ENCODE data around the gene CAMSAP1. TPM values are rescaled to one million over a fixed set of nuclear protein-coding genes. Genes with fewer than 3 reads are reported as not detected.

The CAMSAP1 gene
- total RNA-seq, 1 experiment from 2014 or later, result 16.6 TPM

DNA sequence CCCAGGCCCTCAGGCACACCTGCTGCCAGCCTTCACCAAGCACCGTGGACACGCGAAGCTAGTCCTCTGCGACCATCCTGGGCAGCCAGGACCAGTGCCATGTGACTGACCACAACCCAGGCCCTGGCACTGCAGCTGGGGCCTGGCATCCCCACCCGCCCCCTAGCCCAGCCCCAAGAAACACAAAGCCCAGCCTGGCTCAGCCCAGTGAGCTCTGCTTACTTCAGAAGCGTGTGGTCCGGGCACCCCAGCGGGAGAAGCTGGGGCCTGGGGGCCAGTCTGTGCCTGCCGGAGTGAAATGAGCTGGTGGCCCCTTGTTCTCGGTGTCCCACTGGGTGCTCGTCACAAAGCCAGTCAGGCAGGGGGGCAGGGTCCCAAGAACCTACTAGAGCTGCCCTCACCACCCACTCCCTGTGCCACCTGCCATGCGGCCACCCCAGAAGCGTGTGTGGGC is 117.5 kb downstream of the CAMSAP1 start:
- no peak for DNase-seq (ENCODE audit: low read depth in 1 of 2, low spot score in 2 of 2)
- peaks cover 42% of the 10 kb centered on the region for H3K27me3 ChIP-seq (replicated peaks)
- no peaks in the 10 kb centered on the region for H3K36me3 ChIP-seq
- H3K9me3 ChIP-seq (replicated peaks), result no peaks in the 10 kb centered on the region
- H3K4me3 ChIP-seq, result no peak overlapping the region
- H3K27ac ChIP-seq, result no peak overlapping the region
- H3K4me1 ChIP-seq (replicated peaks), result no peaks in the 10 kb centered on the region

DNA sequence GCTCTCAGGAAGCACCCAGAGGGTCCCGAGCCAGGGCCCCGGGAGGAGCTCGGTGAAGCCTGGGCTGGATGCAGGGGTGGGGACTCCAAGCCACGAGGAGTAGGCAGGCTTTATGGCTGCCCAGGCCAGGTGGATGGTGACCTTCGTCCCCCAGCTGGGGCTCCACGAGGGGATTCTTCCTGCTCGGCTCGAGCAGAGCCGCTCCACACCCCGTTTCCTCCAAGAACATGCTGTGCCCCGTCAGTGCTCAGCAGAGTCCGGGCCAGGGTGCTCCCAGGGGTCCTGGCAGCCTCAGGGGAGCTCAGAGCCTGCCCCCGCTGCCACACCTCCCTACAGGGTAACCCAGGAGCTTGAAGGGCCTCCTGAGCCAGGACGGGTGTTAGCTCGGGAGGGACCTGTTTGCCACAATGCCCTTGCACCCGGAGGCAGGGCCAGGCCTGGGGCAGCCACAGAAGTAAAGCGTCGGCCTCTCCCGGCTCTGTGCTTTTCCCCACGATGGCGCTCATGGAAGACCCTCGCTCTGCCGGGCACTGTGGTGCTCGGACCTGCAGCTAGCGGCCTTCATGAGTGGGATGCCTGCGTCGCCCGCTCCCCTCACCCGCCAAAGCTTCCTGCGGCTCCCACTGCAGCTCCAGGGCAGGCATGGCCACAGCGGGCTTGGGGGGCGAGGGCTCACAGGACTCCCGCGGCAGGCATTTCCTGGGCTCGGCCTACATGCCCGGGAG is 118.6 kb downstream of the CAMSAP1 start:
- Histone ChIP-seq H3K36me3 (no peaks in the 10 kb centered on the region), H3K27me3 (replicated peaks) (peaks cover 42% of the 10 kb centered on the region), H3K4me1 (replicated peaks) (no peaks in the 10 kb centered on the region), H3K9me3 (replicated peaks) (no peaks in the 10 kb centered on the region), H3K27ac (no peak overlapping the region), H3K4me3 (no peak overlapping the region)
- no peak for DNase-seq (ENCODE audit: low read depth in 1 of 2, low spot score in 2 of 2)

DNA sequence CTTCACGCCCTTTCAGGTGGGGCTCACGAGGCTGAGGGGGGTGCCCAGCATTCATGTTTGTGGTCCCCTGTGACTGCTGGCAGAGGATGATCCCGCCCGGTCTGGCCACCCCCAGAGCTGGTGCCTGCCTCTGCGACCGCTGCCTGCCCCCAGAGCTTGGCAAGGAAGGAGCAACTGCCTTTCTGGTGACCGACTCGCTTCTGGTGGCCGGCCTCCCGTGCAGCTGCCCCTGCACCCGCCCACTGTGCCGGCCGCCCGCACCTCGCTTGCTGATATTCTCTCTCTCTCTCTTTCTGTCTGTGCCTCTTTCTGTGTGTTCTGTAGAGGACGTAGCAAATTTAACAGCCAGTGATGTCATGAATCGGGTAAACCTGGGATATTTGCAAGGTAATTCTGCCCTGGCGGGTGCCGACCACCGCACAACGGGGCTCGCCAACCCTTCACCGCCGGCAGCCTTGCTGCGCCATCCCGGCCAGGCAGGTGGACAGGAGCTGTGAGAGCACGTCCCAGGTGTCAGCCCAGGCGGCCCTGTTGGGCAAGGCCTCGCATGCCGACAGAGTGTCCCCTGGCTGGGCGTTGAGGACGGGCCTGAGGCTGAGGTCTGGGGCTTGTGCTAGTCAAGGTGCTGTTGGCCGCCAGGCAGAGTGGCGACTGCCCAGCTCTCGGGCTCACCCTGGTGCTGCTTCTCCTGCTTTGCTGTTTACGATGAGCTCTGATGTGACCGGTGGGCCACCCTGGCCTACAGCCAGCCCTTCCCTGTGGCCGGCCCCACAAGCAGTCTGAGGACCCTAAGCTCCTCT is 119.4 kb downstream of the CAMSAP1 start:
- H3K9me3 ChIP-seq (replicated peaks), result no peaks in the 10 kb centered on the region
- H3K36me3 ChIP-seq, result no peaks in the 10 kb centered on the region
- H3K27ac ChIP-seq, result no peak overlapping the region
- no peak overlapping the region for H3K4me3 ChIP-seq
- DNase-seq (ENCODE audit: low read depth in 1 of 2, low spot score in 2 of 2), result no peak
- peaks cover 41% of the 10 kb centered on the region for H3K27me3 ChIP-seq (replicated peaks)
- H3K4me1 ChIP-seq (replicated peaks), result no peaks in the 10 kb centered on the region

DNA sequence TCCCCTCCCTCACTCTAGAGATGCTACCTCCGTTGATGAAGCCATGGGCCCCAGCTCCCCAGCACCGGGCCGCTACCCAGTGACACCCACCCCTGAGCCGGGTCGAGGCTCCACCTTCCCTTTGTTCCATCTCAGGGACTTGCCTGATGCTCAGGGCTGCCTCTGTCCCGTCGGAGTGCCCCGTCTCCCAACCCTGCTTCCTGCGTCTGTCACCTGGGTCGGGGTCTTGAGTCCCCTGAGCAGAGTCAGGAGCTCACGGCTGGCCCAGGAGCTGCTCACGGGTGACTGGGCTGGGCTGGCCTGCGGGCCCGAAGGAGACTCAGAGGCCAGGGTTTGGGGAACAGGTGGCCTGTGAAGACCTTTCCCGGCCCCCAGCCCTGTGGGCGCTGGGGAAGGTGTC is 120.0 kb downstream of the CAMSAP1 start:
- Histone ChIP-seq H3K27ac (no peak overlapping the region), H3K36me3 (no peaks in the 10 kb centered on the region), H3K9me3 (replicated peaks) (no peaks in the 10 kb centered on the region), H3K4me1 (replicated peaks) (no peaks in the 10 kb centered on the region), H3K4me3 (no peak overlapping the region), H3K27me3 (replicated peaks) (peaks cover 41% of the 10 kb centered on the region)
- no peak for DNase-seq (ENCODE audit: low read depth in 1 of 2, low spot score in 2 of 2)

DNA sequence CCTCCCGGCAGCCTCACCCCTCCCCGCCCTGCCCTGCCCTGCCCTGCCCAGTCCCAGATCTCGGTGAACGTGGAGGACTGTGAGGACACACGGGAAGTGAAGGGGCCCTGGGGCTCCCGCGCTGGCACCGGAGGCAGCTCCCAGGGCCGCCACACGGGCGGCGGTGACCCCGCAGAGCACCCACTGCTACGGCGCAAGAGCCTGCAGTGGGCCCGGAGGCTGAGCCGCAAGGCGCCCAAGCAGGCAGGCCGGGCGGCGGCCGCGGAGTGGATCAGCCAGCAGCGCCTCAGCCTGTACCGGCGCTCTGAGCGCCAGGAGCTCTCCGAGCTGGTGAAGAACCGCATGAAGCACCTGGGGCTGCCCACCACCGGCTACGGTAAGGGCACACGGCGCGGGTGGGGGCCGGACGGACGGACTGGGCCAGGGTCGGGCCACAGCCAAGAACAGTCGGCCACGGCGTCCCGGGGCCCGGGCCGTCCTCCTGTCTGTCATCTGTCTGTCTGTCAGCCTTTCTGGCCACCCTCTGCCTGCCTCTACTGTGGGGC is 121.1 kb downstream of the CAMSAP1 start:
- DNase-seq (ENCODE audit: low read depth in 1 of 2, low spot score in 2 of 2), result no peak
- H3K27ac ChIP-seq, result no peak overlapping the region
- no peaks in the 10 kb centered on the region for H3K36me3 ChIP-seq
- H3K4me1 ChIP-seq (replicated peaks), result no peaks in the 10 kb centered on the region
- no peak overlapping the region for H3K4me3 ChIP-seq
- no peaks in the 10 kb centered on the region for H3K9me3 ChIP-seq (replicated peaks)
- peaks cover 41% of the 10 kb centered on the region for H3K27me3 ChIP-seq (replicated peaks)

DNA sequence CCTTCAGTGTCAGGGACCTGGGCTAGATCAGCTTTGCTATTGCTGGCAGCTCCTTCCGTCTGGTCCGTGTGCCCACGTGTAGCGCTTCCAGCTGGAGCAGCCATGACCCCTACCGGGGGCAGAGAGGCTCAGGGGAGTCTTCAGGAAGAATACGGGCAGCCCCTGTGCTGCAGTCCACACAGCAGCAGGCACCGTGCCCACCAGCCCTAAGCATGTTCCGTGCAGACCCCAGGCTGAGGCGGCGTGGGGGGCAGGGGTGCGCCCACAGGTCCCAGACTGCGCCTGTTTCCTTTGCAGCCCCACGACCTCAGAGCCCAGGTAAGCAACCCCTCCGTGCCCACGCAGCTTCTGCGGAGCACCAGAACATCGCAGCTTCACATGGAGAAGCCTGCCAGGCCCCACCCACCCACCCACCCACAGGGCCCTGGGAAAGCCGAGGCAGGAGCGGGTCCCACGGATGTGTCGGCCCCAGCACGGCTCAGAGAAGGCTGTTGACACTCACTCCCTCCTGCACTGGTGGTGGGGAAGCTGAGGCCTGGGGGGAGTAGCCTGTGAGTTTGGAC is 122.3 kb downstream of the CAMSAP1 start:
- no peak for DNase-seq (ENCODE audit: low read depth in 1 of 2, low spot score in 2 of 2)
- no peaks in the 10 kb centered on the region for H3K4me1 ChIP-seq (replicated peaks)
- no peak overlapping the region for H3K4me3 ChIP-seq
- no peak overlapping the region for H3K27ac ChIP-seq
- H3K9me3 ChIP-seq (replicated peaks), result no peaks in the 10 kb centered on the region
- no peaks in the 10 kb centered on the region for H3K36me3 ChIP-seq
- peaks cover 35% of the 10 kb centered on the region for H3K27me3 ChIP-seq (replicated peaks)

DNA sequence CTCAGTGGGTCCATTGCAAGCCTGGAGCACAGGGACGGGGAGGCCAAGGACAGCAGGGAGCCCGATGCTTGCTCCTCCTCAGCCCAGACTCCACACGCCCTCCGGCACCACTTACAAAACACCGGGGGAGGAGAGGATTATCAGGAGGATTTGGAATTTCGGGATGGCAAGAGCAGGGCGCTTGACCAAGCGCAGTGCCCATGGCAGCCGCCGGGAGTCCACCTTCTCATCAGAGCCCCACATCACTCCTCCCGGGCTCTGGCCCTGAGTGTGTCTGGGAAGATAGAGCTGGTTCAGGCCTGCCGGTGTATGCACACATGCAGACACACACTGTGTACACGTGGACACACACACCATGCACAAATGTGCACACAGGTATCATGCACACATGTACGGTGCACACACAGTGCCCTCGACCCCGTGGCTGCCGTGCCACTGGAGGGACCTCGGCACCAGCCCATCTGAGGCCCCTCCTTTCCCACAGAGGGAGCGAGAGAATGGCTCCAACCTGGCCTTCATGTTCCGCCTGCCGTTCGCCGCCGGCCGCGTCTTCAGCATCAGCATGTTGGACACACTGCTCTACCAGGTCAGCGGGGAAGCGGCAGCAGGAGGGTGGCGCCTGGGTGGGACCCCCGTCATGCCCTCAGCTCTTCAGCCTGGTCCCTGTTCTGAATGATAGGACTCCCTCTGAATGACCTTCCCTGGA is 123.7 kb downstream of the CAMSAP1 start:
- no peak overlapping the region for H3K4me3 ChIP-seq
- no peaks in the 10 kb centered on the region for H3K4me1 ChIP-seq (replicated peaks)
- H3K9me3 ChIP-seq (replicated peaks), result no peaks in the 10 kb centered on the region
- H3K36me3 ChIP-seq, result no peaks in the 10 kb centered on the region
- H3K27ac ChIP-seq, result no peak overlapping the region
- H3K27me3 ChIP-seq (replicated peaks), result peaks cover 21% of the 10 kb centered on the region
- no peak for DNase-seq (ENCODE audit: low read depth in 1 of 2, low spot score in 2 of 2)

DNA sequence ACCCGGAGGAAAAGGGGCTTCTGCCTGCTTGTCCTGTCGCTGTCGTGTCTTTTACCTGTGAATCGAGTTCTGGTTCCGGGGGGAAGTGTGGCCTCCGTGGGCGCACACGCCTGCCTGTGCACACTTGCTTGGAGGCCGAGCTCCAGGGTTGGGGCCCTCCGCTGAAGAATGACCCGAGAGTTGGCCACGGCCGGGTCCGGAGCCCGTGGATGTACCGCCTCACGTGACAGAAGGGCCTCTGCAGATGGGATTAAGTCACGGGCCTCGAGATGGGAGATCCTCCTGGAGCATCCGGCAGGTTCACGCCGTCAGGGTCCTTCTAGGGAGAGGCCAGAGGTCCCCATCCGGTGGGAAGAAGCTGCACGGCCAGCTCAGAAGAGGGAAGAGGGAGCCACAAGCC is 124.4 kb downstream of the CAMSAP1 start:
- H3K4me1 ChIP-seq (replicated peaks), result no peaks in the 10 kb centered on the region
- no peaks in the 10 kb centered on the region for H3K36me3 ChIP-seq
- H3K9me3 ChIP-seq (replicated peaks), result no peaks in the 10 kb centered on the region
- no peak overlapping the region for H3K27ac ChIP-seq
- no peak for DNase-seq (ENCODE audit: low read depth in 1 of 2, low spot score in 2 of 2)
- H3K27me3 ChIP-seq (replicated peaks), result peaks cover 13% of the 10 kb centered on the region
- no peak overlapping the region for H3K4me3 ChIP-seq

DNA sequence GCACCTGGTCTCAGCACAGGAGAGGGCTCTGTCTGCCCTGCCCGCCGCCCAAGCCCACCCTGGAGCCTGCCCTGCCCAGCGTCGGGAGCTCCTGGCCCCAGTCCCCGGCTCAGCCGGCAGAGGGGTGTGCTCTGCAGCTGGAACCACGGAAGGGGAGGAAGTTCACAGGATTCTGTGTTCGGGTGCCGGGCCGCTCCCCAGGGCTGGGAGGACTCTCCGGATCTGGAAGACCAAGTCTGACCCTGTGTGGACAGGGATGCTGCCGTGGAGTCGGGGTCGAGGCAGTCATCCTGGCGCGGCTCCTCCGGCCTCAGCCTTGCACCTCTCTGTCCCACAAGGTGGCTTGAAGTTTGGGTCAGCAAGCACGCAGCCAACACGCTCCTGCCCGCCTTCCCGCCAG is 126.7 kb downstream of the CAMSAP1 start:
- Histone ChIP-seq H3K27me3 (replicated peaks) (0 out of 2 replicates have a peak, but pooled peaks cover 3% of the 10 kb centered on the region), H3K4me3 (no peak overlapping the region), H3K4me1 (replicated peaks) (no peaks in the 10 kb centered on the region), H3K27ac (no peak overlapping the region), H3K36me3 (no peaks in the 10 kb centered on the region), H3K9me3 (replicated peaks) (no peaks in the 10 kb centered on the region)
- no peak for DNase-seq (ENCODE audit: low read depth in 1 of 2, low spot score in 2 of 2)

DNA sequence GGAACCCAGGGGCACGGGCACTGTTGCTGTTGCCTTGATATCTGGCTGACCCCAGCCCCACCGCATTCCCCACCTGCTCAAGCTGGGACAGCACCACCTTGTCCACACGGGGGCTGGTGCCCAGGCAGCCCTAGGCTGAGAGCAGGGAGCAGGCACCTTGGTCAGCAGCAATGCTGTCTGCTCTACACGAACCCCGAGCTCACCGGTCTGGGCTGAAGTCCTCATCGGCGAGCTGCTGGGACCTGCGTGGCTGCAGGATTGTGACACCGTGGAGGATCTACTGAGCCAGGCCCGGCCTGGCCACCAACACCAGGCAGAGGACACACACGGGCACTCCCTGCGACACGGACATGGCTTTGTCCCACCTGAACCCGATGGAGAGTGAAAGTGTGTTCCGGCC is 127.3 kb downstream of the CAMSAP1 start:
- Histone ChIP-seq H3K9me3 (replicated peaks) (no peaks in the 10 kb centered on the region), H3K4me1 (replicated peaks) (no peaks in the 10 kb centered on the region), H3K36me3 (no peaks in the 10 kb centered on the region), H3K27ac (no peak overlapping the region), H3K4me3 (no peak overlapping the region), H3K27me3 (replicated peaks) (0 out of 2 replicates have a peak, but pooled peaks cover 3% of the 10 kb centered on the region)
- no peak for DNase-seq (ENCODE audit: low read depth in 1 of 2, low spot score in 2 of 2)

DNA sequence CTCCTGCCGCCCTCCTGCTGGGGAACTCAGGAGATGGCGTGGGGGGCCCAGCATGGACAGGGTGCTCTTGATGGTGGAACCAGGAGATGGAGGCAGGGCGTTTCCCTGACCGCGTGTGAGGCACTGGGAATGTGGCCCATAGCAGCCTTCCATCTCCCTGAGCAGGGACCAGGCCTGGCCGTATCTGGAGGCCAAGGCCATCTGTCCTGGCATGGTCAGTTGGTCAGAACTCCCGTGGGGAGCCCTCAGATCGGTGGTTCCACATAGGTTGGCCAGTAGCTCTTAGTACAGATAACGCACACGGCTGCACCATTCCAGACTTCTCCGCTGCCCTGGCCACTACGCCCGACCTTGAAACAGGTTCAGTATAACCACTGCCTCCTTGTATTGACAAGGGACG is 127.8 kb downstream of the CAMSAP1 start:
- H3K4me1 ChIP-seq (replicated peaks), result no peaks in the 10 kb centered on the region
- no peak for DNase-seq (ENCODE audit: low read depth in 1 of 2, low spot score in 2 of 2)
- 0 out of 2 replicates have a peak, but pooled peaks cover 3% of the 10 kb centered on the region for H3K27me3 ChIP-seq (replicated peaks)
- no peak overlapping the region for H3K4me3 ChIP-seq
- H3K9me3 ChIP-seq (replicated peaks), result no peaks in the 10 kb centered on the region
- H3K27ac ChIP-seq, result no peak overlapping the region
- no peaks in the 10 kb centered on the region for H3K36me3 ChIP-seq

DNA sequence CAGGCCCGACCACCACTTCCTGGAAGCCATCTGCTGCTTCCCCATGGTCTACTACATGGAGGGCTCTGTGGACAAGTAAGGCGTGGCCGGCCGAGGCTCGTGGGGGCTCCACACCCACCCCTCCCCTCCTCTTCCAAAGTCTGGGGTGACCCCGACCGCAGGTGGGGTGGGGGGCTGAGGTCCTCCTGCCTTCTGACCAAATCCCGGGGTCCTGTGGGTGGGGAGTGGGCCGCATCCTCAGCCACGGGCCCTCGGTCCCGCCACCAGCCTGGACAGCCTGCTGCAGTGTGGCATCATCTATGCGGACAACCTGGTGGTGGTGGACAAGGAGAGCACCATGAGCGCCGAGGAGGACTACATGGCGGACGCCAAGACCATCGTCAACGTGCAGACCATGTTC is 128.9 kb downstream of the CAMSAP1 start:
- DNase-seq (ENCODE audit: low read depth in 1 of 2, low spot score in 2 of 2), result no peak
- H3K27ac ChIP-seq, result no peak overlapping the region
- H3K9me3 ChIP-seq (replicated peaks), result no peaks in the 10 kb centered on the region
- H3K4me3 ChIP-seq, result no peak overlapping the region
- H3K4me1 ChIP-seq (replicated peaks), result no peaks in the 10 kb centered on the region
- H3K36me3 ChIP-seq, result no peaks in the 10 kb centered on the region
- 0 out of 2 replicates have a peak, but pooled peaks cover 3% of the 10 kb centered on the region for H3K27me3 ChIP-seq (replicated peaks)

DNA sequence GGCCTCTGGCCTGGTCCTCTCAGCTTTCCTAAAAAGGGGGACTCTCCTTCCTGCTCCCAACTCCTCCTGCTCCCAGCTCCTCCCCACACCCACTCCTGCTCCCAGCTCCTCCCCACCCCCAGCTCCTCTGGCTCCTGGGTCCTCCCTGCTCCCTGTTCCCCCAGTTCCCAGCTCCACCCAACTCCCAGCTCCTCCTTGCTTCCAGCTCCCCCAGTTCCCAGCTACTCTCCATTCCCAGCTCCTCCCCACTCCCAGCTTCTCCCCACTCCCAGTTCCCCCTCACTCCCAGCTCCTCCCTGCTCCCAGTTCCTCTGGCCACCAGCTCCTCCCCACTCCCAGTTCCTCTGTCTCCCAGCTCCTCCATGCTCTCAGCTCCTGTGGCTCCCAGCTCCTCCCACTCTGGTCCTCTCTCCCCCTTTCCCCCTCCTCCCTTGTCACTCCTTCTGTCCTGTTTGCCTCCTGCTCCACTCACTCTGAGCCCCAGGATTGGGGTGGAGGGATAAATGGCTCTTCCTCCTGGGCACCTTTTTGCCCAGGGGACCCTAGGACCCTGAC is 129.6 kb downstream of the CAMSAP1 start:
- no peak overlapping the region for H3K4me3 ChIP-seq
- H3K4me1 ChIP-seq (replicated peaks), result no peaks in the 10 kb centered on the region
- H3K27ac ChIP-seq, result no peak overlapping the region
- DNase-seq (ENCODE audit: low read depth in 1 of 2, low spot score in 2 of 2), result no peak
- H3K9me3 ChIP-seq (replicated peaks), result no peaks in the 10 kb centered on the region
- no peaks in the 10 kb centered on the region for H3K36me3 ChIP-seq
- no peaks in the 10 kb centered on the region for H3K27me3 ChIP-seq (replicated peaks)

All from SJSA1 (cell line).